GM18873 (cell line): ENCODE measurements around the gene RGS6.

Source experiments
- ATAC-seq: cut with Tn5 transposase; IDR thresholded peaks from one replicate; pipeline ENCODE4 v1.9.1; 2021; ENCODE audit warnings: mild to moderate bottlenecking, moderate library complexity, moderate number of reproducible peaks; ENCODE audit not compliant: unreplicated experiment, low FRiP score

RGS6 gene

GRCh38 chr14:72369106-72369505 lies 436.9 kb downstream of the RGS6 start:
- ATAC-seq, result no peak

- ATAC-seq, result no peak
These were observed 444.8 kb downstream of the RGS6 start for GRCh38 chr14:72377016-72377415.

DNA sequence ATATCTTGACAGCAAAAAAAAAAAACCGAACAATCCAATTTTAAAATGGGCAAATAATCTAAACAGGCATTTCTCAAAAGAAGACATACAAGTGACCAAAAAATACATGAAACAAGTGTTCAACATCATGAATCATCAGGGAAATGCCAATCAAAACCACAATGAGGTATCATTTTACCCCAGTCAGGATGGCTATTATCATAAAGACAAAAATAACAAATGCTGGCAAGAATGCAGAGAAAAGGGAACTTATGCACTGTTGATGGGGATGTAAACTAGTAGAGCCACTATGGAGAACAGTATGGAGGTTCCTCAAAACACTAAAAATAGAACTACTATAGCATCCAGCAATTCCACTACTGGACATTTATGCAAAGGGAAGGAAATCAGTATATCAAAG lies 448.2 kb downstream of the RGS6 start:
- ATAC-seq, result no peak

DNA sequence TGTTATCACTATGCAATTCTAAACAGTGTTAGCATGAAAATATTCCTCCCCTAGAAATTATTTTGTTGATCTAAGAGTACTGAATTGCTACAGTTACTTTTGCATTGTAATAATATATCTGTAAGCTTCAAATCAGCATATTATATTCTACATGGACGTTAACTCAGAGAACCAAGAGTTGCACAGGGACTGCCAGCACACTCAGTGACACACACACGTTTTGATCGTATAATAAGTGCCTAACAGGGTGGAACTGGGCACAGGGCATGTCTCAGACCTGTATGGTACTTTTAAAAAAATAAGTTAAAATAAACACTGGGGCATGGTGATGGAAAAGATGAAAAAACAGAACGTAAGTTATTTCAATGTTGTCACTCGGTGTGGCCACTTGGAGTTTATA lies 451.6 kb downstream of the RGS6 start:
- ATAC-seq, result no peak

DNA sequence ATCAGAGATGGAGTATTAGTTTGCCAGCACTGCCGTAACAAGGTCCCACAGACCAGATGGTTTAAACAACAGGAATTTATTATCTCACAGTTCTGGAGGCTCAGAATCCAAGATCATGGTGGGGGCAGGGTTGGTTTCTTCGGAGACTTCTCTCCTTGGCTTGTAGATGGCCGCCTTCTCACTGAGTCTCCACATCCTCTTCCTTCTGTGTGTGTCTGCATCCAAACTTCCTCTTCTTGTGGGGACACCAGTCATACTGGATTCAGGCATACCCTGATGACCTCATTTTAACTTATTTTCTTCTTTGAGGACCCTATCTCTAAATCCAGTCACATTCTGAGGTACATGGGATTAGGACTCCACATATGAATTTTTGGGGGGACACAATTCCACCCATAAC lies 455.5 kb downstream of the RGS6 start:
- no peak for ATAC-seq

- no peak for ATAC-seq
These were observed 457.0 kb downstream of the RGS6 start for GRCh38 chr14:72389200-72389599.

- ATAC-seq, result no peak
These were observed 468.9 kb downstream of the RGS6 start for GRCh38 chr14:72401101-72401625.

GRCh38 chr14:72401632-72402376 lies 469.6 kb downstream of the RGS6 start:
- no peak for ATAC-seq

GRCh38 chr14:72402377-72402772 lies 470.1 kb downstream of the RGS6 start:
- ATAC-seq, result no peak

DNA sequence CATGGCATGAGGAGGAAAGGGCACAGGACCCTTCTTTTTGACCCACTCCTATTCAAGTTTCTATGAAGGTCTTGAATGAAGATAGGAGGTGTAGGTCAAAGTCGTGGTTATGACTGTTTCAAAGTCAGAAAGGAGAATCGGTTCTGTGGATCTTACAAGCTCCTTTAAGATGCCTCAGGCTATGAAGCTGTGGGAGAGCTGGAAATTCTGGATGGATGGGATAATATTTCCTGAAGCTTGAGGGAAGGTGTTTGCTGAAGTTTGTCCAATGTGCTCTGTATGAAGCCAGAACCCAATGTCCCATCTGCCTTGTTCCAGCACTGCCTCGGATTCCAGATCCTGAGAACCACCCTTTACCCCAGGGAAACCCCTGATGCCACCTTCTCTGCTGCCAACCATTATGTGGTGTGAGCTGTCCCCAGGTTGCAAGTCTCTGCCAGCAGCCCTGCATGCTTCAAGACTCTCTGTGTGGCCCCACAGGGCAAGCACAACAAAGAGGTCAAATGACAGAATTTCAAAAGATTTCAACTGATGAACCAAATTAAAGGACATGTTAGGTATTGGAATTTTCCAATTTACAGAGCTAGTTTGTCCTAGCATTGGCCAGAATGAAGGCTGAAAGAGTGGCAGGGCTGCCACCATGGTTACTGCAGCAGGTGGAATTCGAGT lies 472.0 kb downstream of the RGS6 start:
- ATAC-seq, result no peak

- ATAC-seq, result no peak
These were observed 472.8 kb downstream of the RGS6 start for GRCh38 chr14:72404998-72405397.

GRCh38 chr14:72408020-72408419 lies 475.8 kb downstream of the RGS6 start:
- ATAC-seq, result no peak

DNA sequence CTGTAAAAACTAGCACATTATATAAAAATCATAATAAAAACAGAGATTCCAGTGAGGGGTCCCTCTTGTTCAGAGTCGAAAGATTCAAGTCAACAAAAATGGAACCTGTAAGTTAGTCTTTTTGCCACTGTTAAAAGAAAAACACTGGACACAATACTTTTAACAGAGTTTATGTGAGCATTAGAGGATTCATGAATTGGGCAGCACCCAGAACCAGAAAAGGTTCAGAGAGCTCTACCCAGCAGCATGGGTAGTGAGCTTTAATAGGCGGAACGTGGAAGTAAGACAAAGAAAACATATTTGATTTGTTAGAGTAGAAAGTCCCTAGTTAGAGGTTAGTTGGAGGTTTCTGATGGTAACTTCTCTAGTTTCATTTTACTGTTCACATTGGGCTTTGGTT lies 476.8 kb downstream of the RGS6 start:
- no peak for ATAC-seq

- no peak for ATAC-seq
These were observed 484.0 kb downstream of the RGS6 start for GRCh38 chr14:72416081-72416849.

GRCh38 chr14:72416892-72417291 lies 484.7 kb downstream of the RGS6 start:
- ATAC-seq, result no peak

DNA sequence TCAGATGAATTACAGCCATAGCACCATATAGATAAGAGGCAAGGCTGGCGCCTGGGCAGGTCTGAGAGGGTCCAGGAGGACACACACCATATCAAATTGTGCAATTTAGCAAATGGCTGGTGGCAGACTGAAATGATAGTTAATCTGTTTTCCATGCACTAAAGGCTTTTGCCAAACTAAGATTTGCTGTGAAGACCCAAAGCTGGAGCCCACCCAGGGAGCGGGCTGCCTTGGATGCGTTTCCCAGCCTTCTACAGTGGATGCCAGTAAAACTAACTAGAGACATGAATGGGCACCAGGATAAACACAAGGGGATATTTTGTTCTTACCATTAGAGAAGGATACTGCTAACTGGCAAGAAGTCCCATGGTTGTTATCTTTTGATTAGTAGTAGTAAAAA lies 486.6 kb downstream of the RGS6 start:
- ATAC-seq, result no peak

DNA sequence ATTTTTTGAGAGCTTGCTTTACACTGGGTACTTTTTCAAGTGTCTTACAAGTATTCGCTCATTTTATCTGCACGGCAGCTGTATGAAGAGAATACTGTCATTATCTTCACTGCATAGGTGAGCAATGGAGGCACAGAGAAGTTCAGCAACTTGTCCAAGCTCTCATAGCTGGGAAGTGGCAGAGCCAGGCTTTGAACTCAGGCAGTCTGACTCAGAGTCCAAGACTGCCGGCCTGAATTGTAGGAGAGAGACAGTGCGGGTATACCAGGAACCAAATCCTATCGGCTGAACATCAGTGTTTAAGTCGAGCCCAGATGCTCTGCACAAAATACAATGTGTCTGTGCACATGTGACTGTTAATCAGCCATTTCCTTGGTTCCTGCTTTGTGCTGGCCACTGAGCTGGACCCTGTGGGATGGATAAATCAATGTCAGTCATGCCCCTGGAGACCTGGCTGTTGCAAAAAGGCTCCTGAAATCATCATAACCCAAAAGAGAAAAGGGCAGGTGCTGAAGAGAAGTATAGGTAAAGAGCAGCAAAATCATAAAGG lies 487.1 kb downstream of the RGS6 start:
- no peak for ATAC-seq

DNA sequence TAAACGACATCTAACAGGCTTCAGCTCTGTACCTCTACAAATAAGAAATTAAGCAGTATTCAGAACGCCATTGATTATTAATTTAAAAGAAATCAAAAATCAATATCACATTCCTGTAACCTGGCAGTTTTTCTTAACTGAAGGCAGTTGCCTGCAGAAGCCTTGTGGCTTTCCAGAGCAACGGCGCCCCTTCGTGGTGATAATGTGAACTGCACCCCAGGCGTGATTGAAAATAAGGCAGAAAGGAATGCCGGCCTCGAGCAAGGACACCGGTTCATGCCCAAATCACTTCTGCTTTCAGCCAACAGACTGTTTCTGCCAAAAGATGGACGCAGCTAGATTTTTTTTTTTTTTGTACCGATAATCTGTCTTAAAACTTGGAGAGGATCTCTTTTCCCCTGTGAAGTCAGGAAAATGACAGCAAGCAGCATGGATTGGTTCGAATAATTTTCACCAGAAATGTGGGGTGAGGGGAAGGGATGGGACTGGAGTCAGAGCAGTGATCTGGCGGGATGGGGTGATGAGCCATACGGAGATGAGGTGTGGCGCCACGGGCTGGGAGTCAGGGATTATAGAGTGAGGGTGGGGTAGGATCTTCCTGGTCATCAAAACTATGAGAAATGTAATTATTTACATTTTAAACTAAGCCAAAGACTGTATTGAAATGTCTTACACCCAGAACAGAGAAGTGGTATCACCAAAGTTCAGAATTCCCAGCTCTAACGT lies 488.7 kb downstream of the RGS6 start:
- ATAC-seq, result no peak

DNA sequence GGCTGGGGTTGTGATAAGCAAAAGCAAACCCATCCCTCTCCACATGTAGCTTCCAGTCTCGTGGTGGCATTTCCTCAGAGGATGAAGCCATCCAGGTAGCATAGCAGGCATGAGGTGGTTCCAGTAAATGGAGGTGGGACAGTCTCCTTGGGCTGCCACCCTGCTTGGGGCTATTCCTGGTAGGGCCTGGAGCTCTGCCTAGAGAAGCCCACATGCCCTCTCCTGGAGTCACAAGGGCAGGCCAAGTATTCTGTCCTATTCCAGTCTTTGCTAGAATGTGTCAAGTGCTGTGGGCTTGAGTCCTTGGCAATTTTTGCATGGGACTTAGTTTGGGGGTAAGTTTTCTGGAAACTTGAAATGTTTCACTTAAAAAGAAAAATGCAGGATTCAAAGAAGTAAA lies 491.7 kb downstream of the RGS6 start:
- no peak for ATAC-seq

DNA sequence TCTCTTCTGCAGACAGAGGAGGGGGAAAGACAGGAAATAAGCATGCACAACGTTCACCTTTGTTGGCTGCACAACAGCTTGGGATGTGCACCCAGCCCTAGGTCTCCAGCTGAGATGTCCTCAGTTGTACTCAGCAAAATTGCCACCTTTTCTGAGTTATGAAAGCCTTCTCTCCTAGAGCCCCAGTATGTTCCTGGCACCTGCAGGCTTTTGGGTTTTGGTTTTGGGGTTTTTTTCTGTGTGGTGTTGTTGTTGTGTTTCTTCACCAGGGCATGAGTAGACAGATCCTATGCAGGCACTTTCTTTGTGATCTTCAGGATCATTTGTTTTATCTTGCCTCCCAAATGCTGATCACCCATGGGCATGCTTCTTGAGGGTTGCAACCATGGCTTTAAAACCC lies 498.2 kb downstream of the RGS6 start:
- ATAC-seq, result no peak
